HepG2 (cell line): Measurements from ENCODE around the gene WDR62. TPM values are rescaled to one million over a fixed set of nuclear protein-coding genes. Genes with fewer than 3 reads are reported as not detected.

Experiments used
- ARNT ChIP-seq: fragments of 450-650 bp; IDR thresholded peaks from 2 replicates; pipeline ENCODE4 v1.6.1; 2017
- DNMT3B ChIP-seq: conservative IDR thresholded peaks from 2 replicates; pipeline ENCODE4 v1.6.1; 2016; ENCODE audit warnings: missing biosample characterization, control low read depth
- RAD21 ChIP-seq: fragments of 450-650 bp; formaldehyde crosslinking; IDR thresholded peaks from 2 replicates; pipeline ENCODE4 v1.5.0; 2020; ENCODE audit warnings: mild to moderate bottlenecking
- SMC3 ChIP-seq: IDR thresholded peaks from 2 replicates; pipeline ENCODE4 v1.6.1; 2011; ENCODE audit warnings: low read length, improper control_type of control experiment
- ZBTB3 ChIP-seq: sonication (generic); formaldehyde crosslinking; IDR thresholded peaks from 2 replicates; pipeline ENCODE4 v1.4.0; 2020; ENCODE audit warnings: low read depth, mild to moderate bottlenecking, moderate library complexity, missing genetic modification reagents, borderline replicate concordance
- ZC3H13 ChIP-seq: sonication (generic); formaldehyde crosslinking; IDR thresholded peaks from 2 replicates; pipeline ENCODE4 v1.8.1; 2023; ENCODE audit warnings: mild to moderate bottlenecking, missing genetic modification reagents, moderate library complexity
- ZNF343 ChIP-seq: sonication (generic); formaldehyde crosslinking; IDR thresholded peaks from 2 replicates; pipeline ENCODE4 v1.4.0; 2020; ENCODE audit warnings: mild to moderate bottlenecking, missing genetic modification reagents
- ZNF543 ChIP-seq: sonication (generic); formaldehyde crosslinking; IDR thresholded peaks from 2 replicates; pipeline ENCODE4 v1.4.0; 2020; ENCODE audit warnings: mild to moderate bottlenecking, missing genetic modification reagents
- ZSCAN12 ChIP-seq: sonication (generic); formaldehyde crosslinking; IDR thresholded peaks from 2 replicates; pipeline ENCODE4 v1.9.0; 2021; ENCODE audit warnings: mild to moderate bottlenecking, missing genetic modification reagents
- polyA plus RNA-seq, 8 experiments: library from polyadenylated mRNA; depleted of rRNA in 3 of 8; stranded (reverse) in 7 of 8; unstranded in 1 of 8; fragments of >200 nt; fragmentation: Illumina TruSeq in 4 of 8; extraction: Trizol in 4 of 8; gene quantifications; 2 replicates each; pipeline versions ENCODE4 v1.2.1 to v1.2.3, GENCODE V29; 2011 to 2016; ENCODE audit warnings: low read depth in 4 of 8, missing spikeins in 1 of 8, mixed read lengths in 1 of 8; ENCODE audit not compliant: insufficient read depth in 1 of 8
- total RNA-seq, 5 experiments: library from RNA; depleted of rRNA; stranded (reverse); fragments of >200 nt; fragmentation: Illumina TruSeq; extraction: Trizol; gene quantifications; 2 replicates each; pipeline ENCODE4 v1.2.3, GENCODE V29; 2016; ENCODE audit warnings: low read depth in 1 of 5
- TF ChIP-seq, protein P1 (sequence below): sonication (generic); formaldehyde crosslinking; IDR thresholded peaks from 2 replicates; pipeline ENCODE4 v1.4.0; 2020; ENCODE audit warnings: mild to moderate bottlenecking, missing genetic modification reagents
- TF ChIP-seq, protein P2 (sequence below): sonication (generic); formaldehyde crosslinking; IDR thresholded peaks from 2 replicates; pipeline ENCODE4 v1.4.0; 2020; ENCODE audit warnings: mild to moderate bottlenecking, missing genetic modification reagents

The WDR62 gene
- total and polyA plus RNA-seq, 2 of the 13 experiments (the other 11 are each of a cell fraction or from before 2014, with no cell fraction given): 5.8 to 12.5 TPM

DNA sequence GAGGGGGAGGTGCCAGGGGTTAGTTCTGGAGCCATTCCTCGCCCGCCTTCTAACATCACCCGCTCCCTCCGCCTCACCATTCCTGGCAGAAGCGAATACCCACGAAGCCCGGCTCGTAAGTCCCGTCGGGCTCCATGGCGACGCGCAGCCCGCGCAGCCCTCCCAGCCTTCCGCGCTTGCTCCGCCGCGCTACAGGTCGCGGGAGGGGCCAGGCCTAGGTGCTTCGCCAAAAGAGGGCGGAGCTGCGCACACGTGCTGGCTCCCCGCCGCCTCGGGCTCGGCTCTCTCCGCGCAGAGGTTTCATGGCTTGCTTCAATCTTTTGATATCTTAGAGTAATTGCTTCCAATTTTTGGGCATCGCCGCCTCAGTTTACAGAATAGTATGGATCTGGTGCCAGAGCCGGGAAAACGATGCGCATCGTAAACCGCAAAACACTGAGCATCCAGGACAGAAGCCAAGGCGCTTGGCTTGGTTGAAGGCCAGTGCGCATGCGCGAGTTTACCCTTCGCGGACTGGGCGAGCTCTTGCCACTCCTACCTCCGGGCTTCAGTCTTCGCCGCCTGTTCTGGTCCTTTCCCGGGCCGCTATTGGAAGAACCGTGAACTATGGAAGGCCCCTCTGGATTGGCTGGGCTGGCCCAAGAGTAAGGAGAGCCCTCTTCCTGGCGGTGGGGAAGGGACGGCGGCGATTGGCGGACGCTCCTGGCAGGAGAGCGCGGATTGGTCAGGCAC is 60.2 kb downstream of the WDR62 start, which contains the start of gene POLR2I (continued):
- TF ChIP-seq, protein P1, sequence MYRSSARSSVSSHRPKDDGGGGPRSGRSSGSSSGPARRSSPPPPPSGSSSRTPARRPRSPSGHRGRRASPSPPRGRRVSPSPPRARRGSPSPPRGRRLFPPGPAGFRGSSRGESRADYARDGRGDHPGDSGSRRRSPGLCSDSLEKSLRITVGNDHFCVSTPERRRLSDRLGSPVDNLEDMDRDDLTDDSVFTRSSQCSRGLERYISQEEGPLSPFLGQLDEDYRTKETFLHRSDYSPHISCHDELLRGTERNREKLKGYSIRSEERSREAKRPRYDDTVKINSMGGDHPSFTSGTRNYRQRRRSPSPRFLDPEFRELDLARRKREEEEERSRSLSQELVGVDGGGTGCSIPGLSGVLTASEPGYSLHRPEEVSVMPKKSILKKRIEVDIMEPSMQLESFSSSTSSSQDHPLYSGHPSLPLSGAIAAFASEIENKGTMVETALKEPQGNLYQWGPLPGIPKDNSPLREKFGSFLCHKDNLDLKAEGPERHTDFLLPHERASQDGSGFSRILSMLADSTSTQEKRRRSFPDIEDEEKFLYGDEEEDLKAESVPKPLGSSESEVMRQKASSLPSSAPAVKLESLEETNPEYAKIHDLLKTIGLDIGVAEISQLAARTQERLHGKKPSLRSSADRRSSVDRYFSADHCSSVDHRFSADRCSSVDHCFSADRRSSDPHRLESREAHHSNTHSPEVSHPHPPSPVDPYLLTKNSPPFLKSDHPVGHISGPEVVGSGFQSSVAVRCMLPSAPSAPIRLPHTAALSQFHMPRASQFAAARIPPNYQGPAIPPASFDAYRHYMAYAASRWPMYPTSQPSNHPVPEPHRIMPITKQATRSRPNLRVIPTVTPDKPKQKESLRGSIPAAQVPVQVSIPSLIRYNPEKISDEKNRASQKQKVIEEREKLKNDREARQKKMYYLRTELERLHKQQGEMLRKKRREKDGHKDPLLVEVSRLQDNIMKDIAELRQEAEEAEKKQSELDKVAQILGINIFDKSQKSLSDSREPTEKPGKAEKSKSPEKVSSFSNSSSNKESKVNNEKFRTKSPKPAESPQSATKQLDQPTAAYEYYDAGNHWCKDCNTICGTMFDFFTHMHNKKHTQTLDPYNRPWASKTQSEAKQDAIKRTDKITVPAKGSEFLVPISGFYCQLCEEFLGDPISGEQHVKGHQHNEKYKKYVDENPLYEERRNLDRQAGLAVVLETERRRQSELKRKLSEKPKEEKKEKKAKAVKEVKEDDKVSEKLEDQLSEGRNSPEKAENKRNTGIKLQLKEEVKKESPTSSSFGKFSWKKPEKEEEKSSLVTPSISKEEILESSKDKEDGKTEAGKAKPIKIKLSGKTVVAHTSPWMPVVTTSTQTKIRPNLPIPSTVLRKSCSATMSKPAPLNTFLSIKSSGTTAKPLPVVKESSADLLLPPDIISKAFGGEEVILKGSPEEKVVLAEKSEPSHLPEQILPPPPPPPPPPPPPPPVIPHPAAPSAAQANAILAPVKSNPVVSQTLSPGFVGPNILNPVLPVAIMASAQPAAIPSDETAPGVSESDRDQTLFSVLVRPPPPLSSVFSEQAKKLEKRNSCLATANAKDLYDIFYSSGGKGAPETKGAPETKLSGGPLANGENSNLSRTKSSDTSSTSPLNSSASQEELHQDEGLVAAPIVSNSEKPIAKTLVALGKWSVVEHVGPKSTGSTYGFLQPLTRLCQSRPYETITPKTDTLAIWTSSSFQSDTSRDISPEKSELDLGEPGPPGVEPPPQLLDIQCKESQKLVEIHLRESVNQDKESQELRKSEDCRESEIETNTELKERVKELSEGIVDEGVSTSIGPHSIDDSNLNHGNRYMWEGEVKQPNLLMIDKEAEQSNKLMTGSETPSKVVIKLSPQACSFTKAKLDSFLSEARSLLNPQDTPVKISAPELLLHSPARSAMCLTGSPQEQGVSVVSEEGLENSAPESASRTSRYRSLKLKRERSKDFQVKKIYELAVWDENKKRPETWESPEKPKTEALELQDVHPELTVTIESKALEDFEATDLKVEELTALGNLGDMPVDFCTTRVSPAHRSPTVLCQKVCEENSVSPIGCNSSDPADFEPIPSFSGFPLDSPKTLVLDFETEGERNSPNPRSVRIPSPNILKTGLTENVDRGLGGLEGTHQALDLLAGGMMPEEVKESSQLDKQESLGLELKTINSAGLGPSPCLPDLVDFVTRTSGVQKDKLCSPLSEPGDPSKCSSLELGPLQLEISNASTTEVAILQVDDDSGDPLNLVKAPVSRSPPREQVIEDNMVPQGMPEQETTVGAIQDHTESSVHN (CRISPR knock-in tag): 0 out of 2 replicates have a peak, but pooled peaks have one; percentile 85
- TF ChIP-seq, protein P2, sequence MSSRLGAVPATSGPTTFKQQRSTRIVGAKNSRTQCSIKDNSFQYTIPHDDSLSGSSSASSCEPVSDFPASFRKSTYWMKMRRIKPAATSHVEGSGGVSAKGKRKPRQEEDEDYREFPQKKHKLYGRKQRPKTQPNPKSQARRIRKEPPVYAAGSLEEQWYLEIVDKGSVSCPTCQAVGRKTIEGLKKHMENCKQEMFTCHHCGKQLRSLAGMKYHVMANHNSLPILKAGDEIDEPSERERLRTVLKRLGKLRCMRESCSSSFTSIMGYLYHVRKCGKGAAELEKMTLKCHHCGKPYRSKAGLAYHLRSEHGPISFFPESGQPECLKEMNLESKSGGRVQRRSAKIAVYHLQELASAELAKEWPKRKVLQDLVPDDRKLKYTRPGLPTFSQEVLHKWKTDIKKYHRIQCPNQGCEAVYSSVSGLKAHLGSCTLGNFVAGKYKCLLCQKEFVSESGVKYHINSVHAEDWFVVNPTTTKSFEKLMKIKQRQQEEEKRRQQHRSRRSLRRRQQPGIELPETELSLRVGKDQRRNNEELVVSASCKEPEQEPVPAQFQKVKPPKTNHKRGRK (CRISPR knock-in tag): no peak
- TF ChIP-seq ZBTB3 (CRISPR knock-in tag): no peak
- no peak for TF ChIP-seq ARNT
- peak; percentile 66 for TF ChIP-seq RAD21 (CRISPR knock-in tag)
- TF ChIP-seq ZSCAN12 (CRISPR knock-in tag): no peak; the same call in 1 of the 2 replicates
- peak; percentile 65; the same call in 1 of the 2 replicates for TF ChIP-seq ZC3H13
- peak; percentile 95; the same call in 1 of the 2 replicates for TF ChIP-seq DNMT3B (CRISPR knock-in tag)
- TF ChIP-seq SMC3: no peak
- peak; percentile 93 for TF ChIP-seq ZNF343 (CRISPR knock-in tag)
- peak; percentile 76; the same call in 1 of the 2 replicates for TF ChIP-seq ZNF543
